Progenitor cell of endocrine pancreas (in vitro differentiated cells): Measurements from ENCODE around the gene TLN1. TPM values are rescaled to one million over a fixed set of nuclear protein-coding genes. Genes with fewer than 3 reads are reported as not detected.

ENCODE experiments used
- DNase-seq: peaks from one replicate; pipeline ENCODE4 v3.0.0; 2021; ENCODE audit warnings: low spot score; ENCODE audit not compliant: unreplicated experiment
- H3K27ac Mint-ChIP-seq: 2 replicates; pipeline ENCODE4 v1.8.0; 2021; ENCODE audit warnings: mild to moderate bottlenecking, moderate library complexity, mixed read lengths
- H3K27me3 Mint-ChIP-seq: 2 replicates; pipeline ENCODE4 v1.8.0; 2021; ENCODE audit warnings: mixed read lengths
- H3K36me3 Mint-ChIP-seq: 2 replicates; pipeline ENCODE4 v1.8.0; 2022; ENCODE audit warnings: mixed read lengths; ENCODE audit not compliant: insufficient read depth
- H3K4me1 Mint-ChIP-seq: 2 replicates; pipeline ENCODE4 v1.8.0; 2021; ENCODE audit warnings: low read depth, mixed read lengths
- H3K4me3 Mint-ChIP-seq: 2 replicates; pipeline ENCODE4 v1.8.0; 2021; ENCODE audit warnings: low read depth, mild to moderate bottlenecking, moderate library complexity, mixed read lengths
- H3K9me3 Mint-ChIP-seq: 2 replicates; pipeline ENCODE4 v1.8.0; 2021; ENCODE audit warnings: low read depth, mixed read lengths
- CTCF ChIP-seq: fragments of 200-600 bp; sonication (generic); IDR thresholded peaks from one replicate; pipeline ENCODE4 v1.5.0; 2021; ENCODE audit warnings: antibody characterized with exemption, mild to moderate bottlenecking; ENCODE audit not compliant: unreplicated experiment
- total RNA-seq: library from RNA; stranded (reverse); gene quantifications from 2 replicates; pipeline ENCODE4 v1.2.1, GENCODE V29; 2021

The TLN1 gene
- total RNA-seq, 1 donor from 2014 or later, result 136 TPM

- no peaks in the 10 kb centered on the region for H3K4me1 Mint-ChIP-seq
- peaks cover 33% of the 10 kb centered on the region for H3K36me3 Mint-ChIP-seq
- no peaks in the 10 kb centered on the region for H3K9me3 Mint-ChIP-seq
- peak; percentile 17 for TF ChIP-seq CTCF
- no peak overlapping the region for H3K27ac Mint-ChIP-seq
- no peak for DNase-seq
- H3K4me3 Mint-ChIP-seq, result no peak overlapping the region
- H3K27me3 Mint-ChIP-seq, result no peaks in the 10 kb centered on the region
Measured at GRCh38 chr9:35712762-35713400, 19.1 kb downstream of the TLN1 start.

- H3K9me3 Mint-ChIP-seq, result no peaks in the 10 kb centered on the region
- H3K36me3 Mint-ChIP-seq, result peaks cover 41% of the 10 kb centered on the region
Measured at GRCh38 chr9:35711501-35712428, 20.2 kb downstream of the TLN1 start.

GRCh38 chr9:35710818-35711500, 21.0 kb downstream of the TLN1 start:
- Mint-ChIP-seq H3K4me1 (no peaks in the 10 kb centered on the region), H3K4me3 (no peak overlapping the region), H3K27ac (no peak overlapping the region), H3K9me3 (no peaks in the 10 kb centered on the region), H3K27me3 (no peaks in the 10 kb centered on the region), H3K36me3 (peaks cover 38% of the 10 kb centered on the region)
- TF ChIP-seq CTCF, result no peak
- DNase-seq, result no peak

More at GRCh38 chr9:35711501-35712428, 20.2 kb downstream of the TLN1 start:
- Mint-ChIP-seq H3K27me3 (no peaks in the 10 kb centered on the region), H3K4me3 (no peak overlapping the region), H3K27ac (no peak overlapping the region), H3K4me1 (no peaks in the 10 kb centered on the region)
- DNase-seq, result no peak
- no peak for TF ChIP-seq CTCF

- Mint-ChIP-seq H3K4me1 (no peaks in the 10 kb centered on the region), H3K4me3 (no peak overlapping the region), H3K9me3 (no peaks in the 10 kb centered on the region), H3K27me3 (no peaks in the 10 kb centered on the region), H3K27ac (no peak overlapping the region), H3K36me3 (peaks cover 40% of the 10 kb centered on the region)
- DNase-seq, result no peak
- TF ChIP-seq CTCF, result no peak
Measured at GRCh38 chr9:35708146-35708545, 23.8 kb downstream of the TLN1 start.

DNA sequence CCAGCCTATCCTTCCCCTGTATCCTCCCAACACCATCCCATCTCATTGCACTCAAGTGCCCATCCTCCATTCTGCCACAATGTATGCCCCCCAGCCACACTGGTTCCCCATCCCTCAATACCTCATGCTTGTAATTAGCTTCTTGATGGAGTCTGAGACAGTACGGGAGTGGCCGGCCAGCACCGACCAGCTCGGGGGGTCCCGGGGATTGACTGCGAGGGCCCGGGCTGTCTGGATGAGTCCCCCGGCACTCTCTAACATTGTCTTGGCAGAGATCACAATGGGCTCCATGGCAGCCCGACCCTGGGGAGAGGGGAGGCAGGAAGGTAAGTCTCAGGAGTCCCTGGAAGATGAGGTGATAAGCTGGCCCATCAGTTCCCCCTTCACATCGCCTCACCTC, 25.0 kb downstream of the TLN1 start:
- no peak overlapping the region for H3K27ac Mint-ChIP-seq
- no peaks in the 10 kb centered on the region for H3K4me1 Mint-ChIP-seq
- DNase-seq, result no peak
- H3K9me3 Mint-ChIP-seq, result no peaks in the 10 kb centered on the region
- no peaks in the 10 kb centered on the region for H3K27me3 Mint-ChIP-seq
- TF ChIP-seq CTCF, result no peak
- H3K36me3 Mint-ChIP-seq, result peaks cover 44% of the 10 kb centered on the region
- no peak overlapping the region for H3K4me3 Mint-ChIP-seq
